K562 treated with DMSO at 1 percent for 24 hours (cell line): ENCODE results near the gene NXPH3. TPM values are rescaled to one million over a fixed set of nuclear protein-coding genes. Genes with fewer than 3 reads are reported as not detected.

Source experiments
- total RNA-seq: library from RNA; unstranded; fragments of 300-600 nt; gene quantifications from 2 replicates; pipeline ENCODE4 v1.2.3, GENCODE V29; 2022; ENCODE audit warnings: low read depth; ENCODE audit not compliant: insufficient read depth

Gene NXPH3
- 0.69 and 1.2 TPM in 2 replicates for total RNA-seq

GRCh38 chr17:49575679-49576087 is at the start of gene NXPH3:
Gene NXPH3 (plus strand): TSS chr17:49575871. CDS start chr17:49576220, 349 bp downstream.

Other genes starting within 250 kb of the NXPH3 start
- gene ZNF652, start 213.6 kb upstream of the NXPH3 start, total RNA-seq: 8.1 and 10.2 TPM in 2 replicates
- 121 and 133 TPM in 2 replicates for gene PHB1, start 161.0 kb upstream of the NXPH3 start, total RNA-seq
- gene NGFR, start 80.6 kb upstream of the NXPH3 start, total RNA-seq: 0.23 and 0.35 TPM in 2 replicates
- 44.6 and 60.0 TPM in 2 replicates for gene SPOP, start 102.2 kb downstream of the NXPH3 start, total RNA-seq
- gene SLC35B1, start 132.1 kb downstream of the NXPH3 start, total RNA-seq: 52.2 and 58.7 TPM in 2 replicates
- 103 and 107 TPM in 2 replicates for gene FAM117A, start 188.3 kb downstream of the NXPH3 start, total RNA-seq
- gene KAT7, start 212.8 kb downstream of the NXPH3 start, total RNA-seq: 19.7 and 20.5 TPM in 2 replicates